ENCODE results near the gene CD3G.

GRCh38 chr11:118305726-118306125 lies 38.4 kb upstream of the CD3G start:
- TF ChIP-seq, protein P1, sequence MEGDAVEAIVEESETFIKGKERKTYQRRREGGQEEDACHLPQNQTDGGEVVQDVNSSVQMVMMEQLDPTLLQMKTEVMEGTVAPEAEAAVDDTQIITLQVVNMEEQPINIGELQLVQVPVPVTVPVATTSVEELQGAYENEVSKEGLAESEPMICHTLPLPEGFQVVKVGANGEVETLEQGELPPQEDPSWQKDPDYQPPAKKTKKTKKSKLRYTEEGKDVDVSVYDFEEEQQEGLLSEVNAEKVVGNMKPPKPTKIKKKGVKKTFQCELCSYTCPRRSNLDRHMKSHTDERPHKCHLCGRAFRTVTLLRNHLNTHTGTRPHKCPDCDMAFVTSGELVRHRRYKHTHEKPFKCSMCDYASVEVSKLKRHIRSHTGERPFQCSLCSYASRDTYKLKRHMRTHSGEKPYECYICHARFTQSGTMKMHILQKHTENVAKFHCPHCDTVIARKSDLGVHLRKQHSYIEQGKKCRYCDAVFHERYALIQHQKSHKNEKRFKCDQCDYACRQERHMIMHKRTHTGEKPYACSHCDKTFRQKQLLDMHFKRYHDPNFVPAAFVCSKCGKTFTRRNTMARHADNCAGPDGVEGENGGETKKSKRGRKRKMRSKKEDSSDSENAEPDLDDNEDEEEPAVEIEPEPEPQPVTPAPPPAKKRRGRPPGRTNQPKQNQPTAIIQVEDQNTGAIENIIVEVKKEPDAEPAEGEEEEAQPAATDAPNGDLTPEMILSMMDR (IDR thresholded peaks at IDR 0.05): no peak
- no peak for TF ChIP-seq EZH2phosphoT487 (IDR thresholded peaks at IDR 0.05)
- TF ChIP-seq EZH2 (IDR thresholded peaks at IDR 0.05): no peak
